AG09319 (cell line): Measurements from ENCODE around the gene PKN1.

Experiments used
- DNase-seq: peaks from one replicate; pipeline ENCODE4 v3.0.0-alpha.2; 2010; ENCODE audit warnings: low read depth; ENCODE audit errors: extremely low read depth
- CTCF ChIP-seq: IDR thresholded peaks from 2 replicates; pipeline ENCODE4 v1.5.1; 2011; ENCODE audit warnings: low read depth, mild to moderate bottlenecking, inconsistent platforms, low read length, moderate library complexity

The PKN1 gene

GRCh38 chr19:14409146-14410023, 23.7 kb upstream of the PKN1 start:
- TF ChIP-seq CTCF: no peak
- DNase-seq: no peak

- TF ChIP-seq CTCF: no peak
- no peak for DNase-seq
These were observed 22.7 kb upstream of the PKN1 start for GRCh38 chr19:14410091-14411051.

GRCh38 chr19:14411161-14411937, 21.8 kb upstream of the PKN1 start:
- TF ChIP-seq CTCF: no peak
- DNase-seq: no peak

DNA sequence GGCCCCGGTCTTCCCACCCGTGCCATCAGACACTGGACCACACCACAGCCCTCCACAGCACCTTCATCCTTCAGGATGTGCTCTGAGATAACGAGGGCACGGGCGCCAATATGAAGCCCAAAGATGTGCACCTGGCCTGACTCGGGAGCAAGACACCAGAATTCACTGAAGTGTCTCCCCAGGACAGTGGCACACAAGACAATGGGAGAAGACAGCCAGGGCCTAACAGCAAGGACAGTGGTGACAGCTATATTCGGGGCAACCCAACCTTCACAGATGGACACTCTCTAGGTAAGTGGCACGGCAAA, 21.2 kb upstream of the PKN1 start:
- no peak for DNase-seq
- TF ChIP-seq CTCF: no peak

GRCh38 chr19:14412324-14412995, 20.6 kb upstream of the PKN1 start:
- DNase-seq: no peak
- TF ChIP-seq CTCF: no peak

DNA sequence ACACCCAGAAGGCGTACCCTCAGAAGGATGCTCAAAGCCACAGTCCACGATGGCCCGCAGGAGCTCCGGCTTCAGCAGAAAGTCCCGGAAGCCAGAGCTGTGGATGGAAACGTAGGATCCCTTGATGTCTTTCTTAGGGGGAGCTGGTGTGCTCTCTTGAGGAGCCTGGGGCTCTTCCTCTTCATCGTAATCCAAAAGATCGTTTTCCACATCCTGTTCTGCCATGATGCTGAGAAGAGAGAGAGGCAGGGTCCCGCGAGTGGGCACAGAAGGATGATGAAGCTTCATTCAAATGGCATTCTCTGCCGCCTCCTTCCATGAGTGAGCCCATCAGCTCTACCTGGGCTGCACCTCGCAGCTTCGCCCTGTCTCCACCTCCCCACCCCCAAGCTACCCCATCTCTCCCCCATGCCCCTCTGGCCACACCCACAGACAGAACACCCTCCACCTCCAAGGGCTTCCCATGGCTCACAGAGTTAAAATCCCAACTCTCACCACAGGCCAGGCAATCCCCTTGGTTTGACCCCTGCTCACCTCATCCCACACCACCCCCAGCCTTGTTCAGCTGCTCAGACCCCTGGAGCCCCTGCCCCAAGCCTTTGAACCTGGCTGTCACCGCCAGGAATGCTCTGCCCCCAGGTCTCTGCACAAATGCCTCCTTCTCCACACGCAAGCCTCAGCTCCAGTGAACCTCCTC, 20.0 kb upstream of the PKN1 start:
- DNase-seq: no peak
- TF ChIP-seq CTCF: no peak
